Measurements from ENCODE around the gene DELE1.

Gene DELE1

DNA sequence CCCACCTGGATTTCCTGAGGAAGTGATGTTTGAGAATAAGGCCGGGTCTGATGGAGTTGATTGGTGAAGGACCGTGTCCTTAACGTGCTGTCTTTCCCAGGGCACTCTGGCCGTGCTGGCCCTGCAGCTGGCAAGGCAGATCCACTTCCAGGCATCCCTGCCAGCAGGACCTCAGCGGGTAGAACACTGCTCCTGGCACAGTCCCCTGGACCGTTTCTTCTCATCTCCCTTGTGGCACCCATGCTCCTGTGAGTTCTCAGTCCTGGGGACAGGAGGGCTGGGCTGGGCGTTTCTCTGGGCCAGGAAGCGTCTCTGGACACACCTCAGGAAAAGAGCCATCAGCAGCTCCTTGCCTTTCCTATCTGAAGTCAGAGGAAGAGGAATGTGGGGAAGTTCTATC, 4.4 kb downstream of the DELE1 start:
- DNase-seq: no peak

DNA sequence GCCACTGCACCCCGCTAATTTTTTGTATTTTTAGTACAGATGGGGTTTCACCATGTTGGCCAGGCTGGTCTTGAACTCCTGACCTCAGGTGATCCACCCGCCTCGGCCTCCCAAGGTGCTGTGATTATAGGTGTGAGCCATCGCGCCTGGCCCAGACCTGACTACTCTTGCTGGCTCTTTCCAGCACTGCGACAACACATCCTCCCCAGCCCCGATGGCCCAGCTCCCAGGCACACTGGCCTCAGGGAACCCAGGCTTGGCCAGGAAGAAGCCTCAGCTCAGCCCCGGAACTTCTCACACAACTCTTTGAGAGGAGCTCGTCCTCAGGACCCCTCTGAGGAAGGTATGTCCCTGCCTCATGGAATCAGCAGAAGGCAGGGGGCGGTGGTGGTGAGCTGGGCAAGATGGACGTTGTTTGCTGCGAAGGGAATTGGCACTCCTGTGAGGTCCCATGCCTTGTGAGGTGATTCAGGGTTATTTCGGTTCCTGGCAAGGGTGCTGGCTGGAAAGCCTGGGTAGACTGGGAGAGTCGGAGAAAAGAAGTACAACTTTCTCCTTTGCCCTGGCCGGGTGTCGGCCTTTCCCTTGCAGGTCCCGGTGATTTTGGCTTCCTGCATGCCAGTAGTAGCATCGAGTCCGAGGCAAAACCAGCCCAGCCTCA, 5.9 kb downstream of the DELE1 start:
- no peak for DNase-seq

GRCh38 chr5:141931694-141932093, 8.0 kb downstream of the DELE1 start:
- DNase-seq: no peak

DNA sequence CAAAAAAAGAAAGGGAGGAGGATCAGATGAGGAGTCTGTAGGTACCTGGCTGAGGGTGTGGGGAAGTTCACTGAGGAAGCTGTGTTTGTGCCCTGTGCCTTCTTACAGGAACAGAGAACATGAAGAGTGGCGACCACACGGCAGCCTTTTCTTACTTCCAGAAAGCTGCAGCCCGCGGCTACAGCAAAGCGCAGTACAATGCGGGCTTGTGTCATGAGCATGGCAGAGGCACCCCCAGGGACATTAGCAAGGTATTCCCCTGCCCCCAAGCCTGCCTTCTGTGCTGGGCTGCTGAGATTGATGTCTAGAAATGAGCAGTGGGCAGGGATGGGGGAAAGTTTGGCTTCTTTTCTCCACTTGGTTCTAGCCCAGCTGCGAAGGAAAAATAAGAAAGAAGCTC, 9.5 kb downstream of the DELE1 start:
- no peak for DNase-seq

- DNase-seq: peak; percentile 52
Measured at GRCh38 chr5:141934099-141934844, 10.6 kb downstream of the DELE1 start.

- DNase-seq: no peak
Measured at GRCh38 chr5:141935538-141935937, 11.9 kb downstream of the DELE1 start.

DNA sequence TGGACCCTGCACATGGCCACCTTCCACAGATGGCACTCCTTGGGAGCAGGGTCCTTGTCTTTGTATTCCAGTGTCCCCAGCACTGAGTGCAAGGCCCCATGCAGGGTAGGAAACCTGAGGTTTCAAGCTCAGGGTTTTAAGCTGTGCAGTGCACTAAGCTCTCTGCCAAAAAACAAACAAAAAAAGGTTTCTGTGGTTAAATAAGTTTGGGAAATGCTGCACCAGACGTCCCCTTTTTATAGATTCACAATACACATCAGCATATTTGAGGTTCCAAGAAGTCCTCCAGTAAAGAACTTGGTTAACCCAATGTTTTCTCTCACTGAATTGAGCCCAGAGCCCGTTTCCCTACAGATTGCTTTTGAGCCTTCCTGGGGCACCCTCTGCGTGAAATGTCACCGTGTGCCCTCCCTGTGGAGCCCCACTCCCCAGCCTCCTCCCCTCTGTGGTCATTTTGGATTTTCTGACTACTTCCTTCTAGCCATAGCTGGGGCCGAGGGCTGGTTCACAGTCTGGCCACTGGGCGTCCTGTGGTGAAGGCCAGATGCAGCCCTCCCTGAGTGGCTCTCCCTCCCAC, 17.1 kb downstream of the DELE1 start:
- peak; percentile 39 for DNase-seq

DNA sequence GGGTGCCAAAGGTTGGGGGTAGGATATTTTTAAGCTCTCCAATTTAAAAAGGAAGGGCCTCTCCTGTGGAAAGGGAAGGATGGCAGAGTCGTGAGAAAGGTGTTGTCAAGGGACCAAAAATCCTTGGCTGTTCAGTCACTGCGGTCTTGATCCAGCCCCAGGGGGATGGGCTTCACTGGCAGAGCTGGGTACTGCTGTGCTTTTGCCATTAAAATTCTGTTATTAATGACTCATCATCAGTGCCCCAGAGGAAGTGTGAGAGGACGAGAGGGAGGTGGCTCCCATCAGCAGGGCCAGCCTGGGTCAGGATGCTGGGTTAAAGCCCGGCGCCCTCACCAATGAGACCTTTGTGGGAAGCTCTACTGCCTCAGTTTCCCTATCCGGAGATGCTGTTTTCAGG, 17.6 kb downstream of the DELE1 start:
- DNase-seq: no peak

DNA sequence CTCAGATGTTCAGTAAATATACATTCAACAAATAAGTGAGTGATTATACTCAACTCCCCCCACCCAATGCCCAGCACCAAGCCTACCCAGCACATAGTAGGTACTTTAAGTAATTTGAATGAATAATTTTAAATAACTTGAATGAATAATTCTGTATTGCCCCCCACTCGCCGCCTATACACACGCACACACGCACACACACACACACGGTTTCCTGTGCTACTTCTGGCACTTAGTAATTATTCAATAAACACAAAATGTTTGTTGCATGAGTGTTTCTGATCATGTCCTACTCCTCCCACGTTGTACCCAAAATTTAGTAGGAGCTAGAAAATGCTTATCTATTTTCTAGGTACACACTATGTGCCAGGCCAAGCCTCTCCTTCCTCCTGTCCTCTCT, 18.1 kb downstream of the DELE1 start:
- DNase-seq: no peak

DNA sequence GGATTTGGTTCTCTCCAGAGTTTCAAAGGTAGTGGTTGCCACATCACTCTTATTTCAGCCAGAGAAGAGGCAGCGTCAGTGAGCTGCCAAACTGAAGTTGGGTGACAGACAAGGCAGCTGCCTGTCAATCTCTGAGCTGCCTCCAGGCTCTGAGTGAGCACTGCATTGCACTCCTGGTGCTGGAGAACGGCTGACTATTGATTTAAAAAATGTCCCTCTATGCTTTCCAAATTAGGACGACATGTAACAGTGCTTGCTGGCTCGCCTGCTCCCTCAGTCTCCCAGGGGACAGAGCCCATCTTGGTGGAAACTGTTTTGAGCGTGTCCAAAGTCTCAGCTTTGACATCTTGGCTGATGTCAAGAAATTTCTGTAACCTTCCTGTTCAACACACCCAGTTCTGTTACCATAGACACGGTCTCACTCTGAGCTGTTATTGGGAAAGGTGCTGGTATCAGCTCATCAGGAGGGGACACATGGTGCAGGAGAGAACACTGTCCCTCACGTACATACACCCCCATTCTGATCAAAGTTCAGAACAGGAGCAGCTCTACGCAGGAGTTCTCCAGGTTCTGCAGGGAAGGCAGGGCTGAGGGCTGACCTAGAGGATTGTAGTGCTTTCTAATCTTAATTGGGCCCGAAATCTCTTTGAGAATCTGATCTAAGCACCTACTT, 18.6 kb downstream of the DELE1 start:
- no peak for DNase-seq

DNA sequence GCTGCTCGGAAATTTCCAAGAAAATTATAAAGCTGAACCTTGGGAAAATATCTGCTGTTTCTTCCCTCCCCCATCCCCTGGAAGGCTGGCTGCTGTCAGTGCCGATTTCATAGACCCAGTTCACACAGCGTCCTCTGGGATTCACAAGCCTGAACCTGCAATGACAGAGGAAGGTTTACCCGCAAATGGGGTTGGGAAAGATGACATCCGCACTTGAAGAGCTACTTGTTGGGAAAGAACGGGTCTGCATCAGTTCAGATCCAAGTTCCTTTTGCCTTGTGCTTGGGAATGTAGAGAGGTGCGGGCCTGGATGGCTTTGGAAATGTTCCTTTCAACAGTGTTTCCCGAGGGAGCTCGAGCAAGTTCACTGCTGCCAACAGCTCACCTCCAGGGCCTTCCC, 20.4 kb downstream of the DELE1 start:
- no peak for DNase-seq

GRCh38 chr5:141945511-141946051, 21.9 kb downstream of the DELE1 start:
- no peak for DNase-seq

GRCh38 chr5:141947316-141947715, 23.6 kb downstream of the DELE1 start:
- no peak for DNase-seq

DNA sequence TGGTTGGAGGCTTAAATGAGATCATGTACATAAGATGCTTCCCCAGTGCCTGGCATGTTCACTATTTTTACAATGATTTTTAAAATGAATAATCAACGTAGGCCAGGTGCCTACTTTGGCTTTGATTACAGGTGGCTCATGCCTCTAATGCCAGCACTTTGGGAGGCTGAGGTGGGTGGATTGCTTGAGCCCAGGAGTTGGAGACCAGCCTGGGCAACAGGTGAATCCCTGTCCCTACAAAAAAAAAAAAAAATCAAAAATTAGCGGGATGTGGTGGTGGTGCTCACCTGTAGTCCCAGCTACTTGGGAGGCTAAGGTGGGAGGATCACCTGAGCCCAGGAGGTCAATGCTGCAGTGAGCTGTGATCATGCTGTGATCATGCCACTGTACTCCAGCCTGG, 25.1 kb downstream of the DELE1 start:
- no peak for DNase-seq

GRCh38 chr5:141949511-141949910, 25.8 kb downstream of the DELE1 start:
- DNase-seq: no peak

GRCh38 chr5:141950207-141951005, 26.7 kb downstream of the DELE1 start:
- no peak for DNase-seq

GRCh38 chr5:141951332-141951781, 27.7 kb downstream of the DELE1 start:
- peak; percentile 47 for DNase-seq

DNA sequence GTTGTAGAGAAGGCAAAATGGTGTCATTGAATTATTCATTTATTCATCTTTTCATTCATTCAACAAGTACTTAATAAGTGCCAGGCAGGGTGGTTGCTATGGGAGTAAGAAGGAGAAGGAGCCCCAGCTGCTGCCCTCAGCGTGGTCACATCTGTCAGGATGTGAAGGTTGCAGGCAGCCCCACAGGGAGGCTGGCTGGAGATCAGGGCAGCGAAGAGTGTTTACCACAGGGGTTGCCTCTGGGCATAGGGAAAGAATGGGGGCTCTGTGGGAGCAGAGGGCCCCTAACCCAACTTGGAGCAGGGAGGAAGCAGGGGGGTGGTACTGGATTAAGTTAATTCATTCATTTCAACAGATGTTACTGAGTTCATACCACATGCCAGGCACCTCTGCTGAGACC, 28.3 kb downstream of the DELE1 start:
- DNase-seq: no peak

GRCh38 chr5:141954194-141954593, 30.5 kb downstream of the DELE1 start:
- DNase-seq: no peak

DNA sequence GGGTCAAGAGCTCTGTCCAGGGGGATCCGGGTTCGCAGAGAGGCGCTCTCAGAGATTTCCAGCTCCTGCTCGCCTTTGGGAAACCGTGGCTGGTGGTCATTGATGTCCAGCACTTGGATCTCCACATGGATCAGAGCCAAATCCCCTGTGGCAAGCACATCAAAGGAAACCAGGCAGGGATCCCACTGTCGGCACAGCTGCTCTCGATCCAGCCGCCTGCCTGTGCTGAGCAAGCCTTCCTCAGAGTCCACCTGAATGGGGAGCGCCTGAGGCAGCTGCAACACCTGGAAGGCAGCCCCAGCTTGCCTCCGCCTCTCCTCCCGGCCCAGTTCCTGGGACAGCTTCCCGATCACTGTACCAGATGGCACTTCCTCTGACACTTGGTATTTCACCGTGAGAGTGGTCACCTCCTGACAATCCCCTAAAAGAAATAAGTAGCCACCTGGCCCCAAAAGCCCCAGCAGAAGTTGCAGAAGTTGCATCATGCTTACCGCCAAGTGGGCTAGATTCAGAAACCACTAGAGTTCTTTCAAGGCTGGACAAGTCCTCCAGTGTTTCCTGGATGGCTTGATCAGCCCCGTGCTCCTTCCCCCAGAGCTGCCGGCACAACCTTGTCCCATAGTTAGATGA, 33.8 kb downstream of the DELE1 start:
- DNase-seq: peak; percentile 53

GRCh38 chr5:141958113-141958512, 34.4 kb downstream of the DELE1 start, which contains the start of gene PCDH12:
PCDH12 (minus strand) TSS chr5:141958202; CDS start chr5:141957851, 351 bp downstream.
- peak; percentile 34 for DNase-seq

Measured in hematopoietic multipotent progenitor cell treated with erythropoietin and hydrocortisone succinate and interleukin-3 and kit ligand, for 4 days (in vitro differentiated cells).